Astrocyte (in vitro differentiated cells and primary cell): Measurements from ENCODE around the gene ALOX12B. TPM values are rescaled to one million over a fixed set of nuclear protein-coding genes. Genes with fewer than 3 reads are reported as not detected.

Experiments used
- DNase-seq: peaks from one replicate; pipeline ENCODE4 v3.0.0-alpha.2; 2010; ENCODE audit warnings: low read depth
- FAIRE-seq: peaks from 2 replicates; lab custom pipeline; 2011; peaks lifted over from hg19 to GRCh38; lab: Jason Lieb, UNC
- H2AFZ ChIP-seq: 2 replicates; pipeline ENCODE4 v1.6.0; 2012; ENCODE audit warnings: low read depth, low read length, inconsistent platforms
- H3K27ac ChIP-seq: 2 replicates; pipeline ENCODE4 v1.5.1; 2011; ENCODE audit warnings: low read depth, low read length, inconsistent platforms
- H3K27me3 ChIP-seq: 2 replicates; pipeline ENCODE4 v1.6.0; 2011; ENCODE audit warnings: low read length, inconsistent platforms; ENCODE audit not compliant: insufficient read depth
- H3K36me3 ChIP-seq: 2 replicates; pipeline ENCODE4 v1.5.1; 2011; ENCODE audit warnings: low read length, inconsistent platforms; ENCODE audit not compliant: insufficient read depth
- H3K4me1 ChIP-seq: 2 replicates; pipeline ENCODE4 v1.5.1; 2011; ENCODE audit warnings: low read length, inconsistent platforms; ENCODE audit not compliant: insufficient read depth
- H3K4me2 ChIP-seq: 2 replicates; pipeline ENCODE4 v1.6.0; 2012; ENCODE audit warnings: low read length, inconsistent platforms
- H3K4me3 ChIP-seq: 2 replicates; pipeline ENCODE4 v1.5.1; 2011; ENCODE audit warnings: low read depth, mild to moderate bottlenecking, low read length, inconsistent platforms; ENCODE audit not compliant: insufficient read depth
- H3K79me2 ChIP-seq: 2 replicates; pipeline ENCODE4 v1.6.0; 2012; ENCODE audit warnings: mild to moderate bottlenecking, low read length, inconsistent platforms; ENCODE audit not compliant: insufficient read depth
- H3K9ac ChIP-seq: 2 replicates; pipeline ENCODE4 v1.6.0; 2012; ENCODE audit warnings: mild to moderate bottlenecking, low read length, inconsistent platforms
- H3K9me3 ChIP-seq: 2 replicates; pipeline ENCODE4 v1.5.1; 2012; ENCODE audit warnings: low read depth, mild to moderate bottlenecking, low read length, inconsistent platforms; ENCODE audit not compliant: insufficient read depth
- H4K20me1 ChIP-seq: 2 replicates; pipeline ENCODE4 v1.6.0; 2012; ENCODE audit warnings: low read length, inconsistent platforms; ENCODE audit not compliant: insufficient read depth
- H3K27ac Mint-ChIP-seq: one replicate; pipeline ENCODE4 v1.8.0; 2021; ENCODE audit warnings: mild to moderate bottlenecking, mixed read lengths; ENCODE audit not compliant: unreplicated experiment
- H3K27me3 Mint-ChIP-seq: one replicate; pipeline ENCODE4 v1.8.0; 2021; ENCODE audit warnings: low read depth, mixed read lengths; ENCODE audit not compliant: unreplicated experiment
- H3K36me3 Mint-ChIP-seq: one replicate; pipeline ENCODE4 v1.8.0; 2021; ENCODE audit warnings: low read depth, mixed read lengths; ENCODE audit not compliant: unreplicated experiment
- H3K4me1 Mint-ChIP-seq: one replicate; pipeline ENCODE4 v1.8.0; 2021; ENCODE audit warnings: low read depth, mixed read lengths; ENCODE audit not compliant: unreplicated experiment
- H3K4me3 Mint-ChIP-seq: one replicate; pipeline ENCODE4 v1.8.0; 2021; ENCODE audit warnings: mild to moderate bottlenecking, moderate library complexity, mixed read lengths; ENCODE audit not compliant: unreplicated experiment
- H3K9me3 Mint-ChIP-seq: one replicate; pipeline ENCODE4 v1.8.0; 2021; ENCODE audit warnings: mild to moderate bottlenecking, mixed read lengths; ENCODE audit not compliant: unreplicated experiment
- CTCF ChIP-seq: IDR thresholded peaks from 2 replicates; pipeline ENCODE4 v1.5.1; 2011; ENCODE audit warnings: low read depth, mild to moderate bottlenecking, inconsistent platforms, low read length, moderate library complexity; ENCODE audit not compliant: insufficient read depth
- EZH2 ChIP-seq: IDR thresholded peaks from 2 replicates; pipeline ENCODE4 v1.6.1; 2012; ENCODE audit warnings: mild to moderate bottlenecking, low read length, inconsistent platforms; ENCODE audit not compliant: insufficient read depth
- total RNA-seq: library from RNA; stranded (reverse); gene quantifications from 2 replicates; pipeline ENCODE4 v1.2.1, GENCODE V29; 2021

Gene ALOX12B
- total RNA-seq, 1 donor from 2014 or later: not detected

DNA sequence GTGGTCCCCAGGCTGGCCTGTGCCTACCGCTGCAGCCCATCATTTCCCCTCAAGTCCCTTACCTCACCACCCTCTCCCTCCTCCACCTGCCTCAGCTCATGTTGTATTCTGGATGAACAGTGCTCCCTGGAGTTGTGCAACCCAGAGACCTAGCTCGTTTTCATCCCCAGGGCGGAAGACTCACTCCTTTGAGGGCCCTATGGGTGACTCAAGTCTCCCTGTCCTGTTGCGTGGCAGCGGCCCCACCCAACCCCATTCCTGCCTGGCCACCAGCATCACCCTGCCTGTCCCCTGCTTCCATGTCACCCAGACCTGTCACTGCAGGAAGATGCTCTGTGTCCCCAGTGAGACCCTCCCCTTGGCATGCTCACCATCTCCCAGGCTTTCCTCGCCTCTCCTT, 3.3 kb downstream of the ALOX12B start:
- Histone ChIP-seq H3K4me3 (no peak overlapping the region), H3K36me3 (no peaks in the 10 kb centered on the region), H3K4me1 (peaks cover 3% of the 10 kb centered on the region), H3K9me3 (no peaks in the 10 kb centered on the region), H3K4me2 (no peak overlapping the region), H3K27ac (no peak overlapping the region), H4K20me1 (no peaks in the 10 kb centered on the region), H2AFZ (no peak overlapping the region), H3K79me2 (no peaks in the 10 kb centered on the region), H3K27me3 (peaks cover 29% of the 10 kb centered on the region), H3K9ac (no peak overlapping the region)
- TF ChIP-seq EZH2 (no peak), CTCF (no peak)
- FAIRE-seq (no peak), DNase-seq (no peak)
- Mint-ChIP-seq H3K4me1 (no peaks in the 10 kb centered on the region), H3K36me3 (no peaks in the 10 kb centered on the region), H3K27ac (no peak overlapping the region), H3K9me3 (no peaks in the 10 kb centered on the region), H3K27me3 (peaks cover 61% of the 10 kb centered on the region), H3K4me3 (no peak overlapping the region)

GRCh38 chr17:8082292-8082691, 5.2 kb downstream of the ALOX12B start:
- no peaks in the 10 kb centered on the region for H3K79me2 ChIP-seq
- H4K20me1 ChIP-seq: no peaks in the 10 kb centered on the region
- no peaks in the 10 kb centered on the region for H3K9me3 ChIP-seq
- H3K36me3 ChIP-seq: no peaks in the 10 kb centered on the region
- FAIRE-seq (no peak), DNase-seq (no peak)
- H3K27me3 ChIP-seq: peaks cover 39% of the 10 kb centered on the region
- no peak overlapping the region for H3K27ac ChIP-seq
- Mint-ChIP-seq H3K27me3 (peaks cover 67% of the 10 kb centered on the region), H3K36me3 (no peaks in the 10 kb centered on the region), H3K4me1 (no peaks in the 10 kb centered on the region), H3K4me3 (no peak overlapping the region), H3K27ac (no peak overlapping the region), H3K9me3 (no peaks in the 10 kb centered on the region)
- H3K4me2 ChIP-seq: no peak overlapping the region
- no peak overlapping the region for H3K9ac ChIP-seq
- H3K4me3 ChIP-seq: no peak overlapping the region
- TF ChIP-seq CTCF: no peak
- no peak overlapping the region for H2AFZ ChIP-seq
- H3K4me1 ChIP-seq: peaks cover 3% of the 10 kb centered on the region

- no peak overlapping the region for H3K27ac Mint-ChIP-seq
- no peaks in the 10 kb centered on the region for H3K36me3 ChIP-seq
- peaks cover 41% of the 10 kb centered on the region for H3K27me3 ChIP-seq
- H3K9me3 ChIP-seq: no peaks in the 10 kb centered on the region
- H2AFZ ChIP-seq: no peak overlapping the region
- no peak overlapping the region for H3K4me2 ChIP-seq
- DNase-seq (no peak), FAIRE-seq (no peak)
- H3K9ac ChIP-seq: no peak overlapping the region
- no peaks in the 10 kb centered on the region for H3K36me3 Mint-ChIP-seq
- no peak for TF ChIP-seq EZH2
- TF ChIP-seq CTCF: no peak
- no peaks in the 10 kb centered on the region for H3K4me1 Mint-ChIP-seq
- H4K20me1 ChIP-seq: no peaks in the 10 kb centered on the region
- H3K27me3 Mint-ChIP-seq: peaks cover 68% of the 10 kb centered on the region
- H3K4me3 ChIP-seq: no peak overlapping the region
- H3K27ac ChIP-seq: no peak overlapping the region
- H3K9me3 Mint-ChIP-seq: no peaks in the 10 kb centered on the region
- no peaks in the 10 kb centered on the region for H3K79me2 ChIP-seq
- H3K4me1 ChIP-seq: peaks cover 3% of the 10 kb centered on the region
- H3K4me3 Mint-ChIP-seq: no peak overlapping the region
Measured at GRCh38 chr17:8081876-8082275, 5.6 kb downstream of the ALOX12B start.
